PC-3 (cell line): Measurements from ENCODE around the gene CEP19. TPM values are rescaled to one million over a fixed set of nuclear protein-coding genes. Genes with fewer than 3 reads are reported as not detected.

Experiments
- ATAC-seq: fragments of 200-7000 bp; cut with Tn5 transposase; 2 replicates; pipeline ENCODE4 v1.9.1; 2020; ENCODE audit warnings: mild to moderate bottlenecking, moderate library complexity
- BruUV-seq: library from RNA; stranded (reverse); fragments of 400-500 nt; replicated peaks from 2 replicates; lab custom pipeline; 2021; lab: Mats Ljungman, UMichigan
- CTCF ChIA-PET: fragments of 300-600 bp; sonication (Branson Sonifier 250); formaldehyde crosslinking; loops from one replicate; lab custom pipeline; 2022; ENCODE audit warnings: antibody characterized with exemption; lab: Charles Lee
- POLR2A ChIA-PET: fragments of 300-600 bp; sonication (Branson Sonifier 250); formaldehyde crosslinking; loops from one replicate; lab custom pipeline; 2022; ENCODE audit warnings: antibody characterized with exemption; ENCODE audit not compliant: unreplicated experiment; lab: Charles Lee
- DNase-seq: peaks from one replicate; pipeline ENCODE4 v3.0.0-alpha.2; 2015
- H2AFZ ChIP-seq: fragments of 300-600 bp; sonication (generic); 2 replicates; pipeline ENCODE4 v1.6.0; 2016; ENCODE audit warnings: antibody characterized with exemption, low read length
- H3F3A ChIP-seq: fragments of 300-600 bp; sonication (generic); one replicate; pipeline ENCODE4 v1.6.0; 2017; ENCODE audit warnings: antibody characterized with exemption, low read length, control low read depth, mild to moderate bottlenecking; ENCODE audit not compliant: unreplicated experiment
- H3K27ac ChIP-seq: fragments of 300-600 bp; sonication (generic); 2 replicates; pipeline ENCODE4 v1.5.1; 2016; ENCODE audit warnings: mild to moderate bottlenecking, low read length
- H3K27me3 ChIP-seq: fragments of 300-600 bp; sonication (generic); 2 replicates; pipeline ENCODE4 v1.6.1; 2016; ENCODE audit warnings: low read length, mixed read lengths
- H3K36me3 ChIP-seq: fragments of 300-600 bp; sonication (generic); 2 replicates; pipeline ENCODE4 v1.6.1; 2016; ENCODE audit warnings: low read depth, mixed run types, low read length, mixed read lengths
- H3K4me1 ChIP-seq: fragments of 300-600 bp; sonication (generic); 2 replicates; pipeline ENCODE4 v1.5.1; 2016; ENCODE audit warnings: low read length; ENCODE audit not compliant: insufficient read depth
- H3K4me2 ChIP-seq: fragments of 300-600 bp; sonication (generic); 2 replicates; pipeline ENCODE4 v1.6.0; 2016; ENCODE audit warnings: low read length
- H3K4me3 ChIP-seq: fragments of 300-600 bp; sonication (generic); 2 replicates; pipeline ENCODE4 v1.5.1; 2016; ENCODE audit warnings: mild to moderate bottlenecking, low read length, mixed read lengths
- H3K79me2 ChIP-seq: fragments of 300-600 bp; sonication (generic); 2 replicates; pipeline ENCODE4 v1.6.1; 2017; ENCODE audit warnings: low read length, mixed read lengths
- H3K9ac ChIP-seq: fragments of 300-600 bp; sonication (generic); 2 replicates; pipeline ENCODE4 v1.6.0; 2016; ENCODE audit warnings: mild to moderate bottlenecking, low read length
- H3K9me2 ChIP-seq: fragments of 300-600 bp; sonication (generic); replicated peaks from 2 replicates; pipeline ENCODE4 v1.6.1; 2016; ENCODE audit warnings: mixed run types, low read length, mixed read lengths
- H3K9me3 ChIP-seq: fragments of 300-600 bp; sonication (generic); 2 replicates; pipeline ENCODE4 v1.6.1; 2016; ENCODE audit warnings: low read length, mixed read lengths
- H4K20me1 ChIP-seq: fragments of 300-600 bp; sonication (generic); 2 replicates; pipeline ENCODE4 v1.6.1; 2016; ENCODE audit warnings: low read length, mixed read lengths
- CTCF ChIP-seq: fragments of 300-600 bp; sonication (generic); conservative IDR thresholded peaks from 2 replicates; pipeline ENCODE4 v1.5.1; 2017; ENCODE audit warnings: antibody characterized with exemption, low read depth, mild to moderate bottlenecking, low read length
- EZH2 ChIP-seq: fragments of 300-600 bp; sonication (generic); IDR thresholded peaks from one replicate; pipeline ENCODE4 v1.6.1; 2017; ENCODE audit warnings: antibody characterized with exemption, mild to moderate bottlenecking, low read length; ENCODE audit not compliant: unreplicated experiment
- EZH2phosphoT487 ChIP-seq: fragments of 300-600 bp; sonication (generic); IDR thresholded peaks from 2 replicates; pipeline ENCODE4 v1.6.1; 2018; ENCODE audit warnings: mild to moderate bottlenecking, antibody characterized with exemption, low read length, borderline replicate concordance
- intact Hi-C: fragments of 100-400 bp; cut with micrococcal nuclease; formaldehyde crosslinking; loops from 2 replicates; pipeline ENCODE4 v1.9.0; 2023
- total RNA-seq: library from RNA; depleted of rRNA; stranded (reverse); fragments of >200 nt; gene quantifications from 2 replicates; pipeline ENCODE4 v1.2.3, GENCODE V29; 2014

CEP19 gene
- total RNA-seq, 1 experiment from 2014 or later: 2.6 TPM

- no peak for ATAC-seq
- Histone ChIP-seq H3K27ac (no peak overlapping the region), H3F3A (no peaks in the 10 kb centered on the region), H3K4me2 (no peak overlapping the region), H3K9ac (no peak overlapping the region), H3K9me3 (no peaks in the 10 kb centered on the region), H3K27me3 (no peaks in the 10 kb centered on the region), H3K4me3 (no peak overlapping the region), H2AFZ (no peak overlapping the region), H3K9me2 (no peaks in the 10 kb centered on the region), H3K79me2 (no peaks in the 10 kb centered on the region), H3K4me1 (peaks cover 16% of the 10 kb centered on the region), H4K20me1 (no peaks in the 10 kb centered on the region), H3K36me3 (no peaks in the 10 kb centered on the region)
- ChIA-PET POLR2A (no interaction called here), CTCF (no interaction called here)
- intact Hi-C loops: no loop called here
- TSS peak; percentile 26 for BruUV-seq
- DNase-seq: no peak
- no peak for TF ChIP-seq EZH2phosphoT487
- no peak for TF ChIP-seq CTCF
- no peak for TF ChIP-seq EZH2
Measured at GRCh38 chr3:196706731-196707130, 5.3 kb downstream of the CEP19 start.

- intact Hi-C loops: no loop called here
- CTCF ChIA-PET: no interaction called here
- BruUV-seq: no TSS peak
- POLR2A ChIA-PET: no interaction called here
- Histone ChIP-seq H3K79me2 (no peaks in the 10 kb centered on the region), H3K9ac (no peak overlapping the region), H3K36me3 (no peaks in the 10 kb centered on the region), H3K27ac (no peak overlapping the region), H3F3A (no peaks in the 10 kb centered on the region), H2AFZ (no peak overlapping the region), H3K4me1 (peaks cover 12% of the 10 kb centered on the region), H3K27me3 (no peaks in the 10 kb centered on the region), H3K9me2 (no peaks in the 10 kb centered on the region), H3K9me3 (no peaks in the 10 kb centered on the region), H3K4me3 (no peak overlapping the region), H4K20me1 (no peaks in the 10 kb centered on the region), H3K4me2 (no peak overlapping the region)
- TF ChIP-seq EZH2 (no peak), EZH2phosphoT487 (no peak), CTCF (no peak)
- DNase-seq (no peak), ATAC-seq (no peak)
Measured at GRCh38 chr3:196706327-196706726, 5.7 kb downstream of the CEP19 start.

DNA sequence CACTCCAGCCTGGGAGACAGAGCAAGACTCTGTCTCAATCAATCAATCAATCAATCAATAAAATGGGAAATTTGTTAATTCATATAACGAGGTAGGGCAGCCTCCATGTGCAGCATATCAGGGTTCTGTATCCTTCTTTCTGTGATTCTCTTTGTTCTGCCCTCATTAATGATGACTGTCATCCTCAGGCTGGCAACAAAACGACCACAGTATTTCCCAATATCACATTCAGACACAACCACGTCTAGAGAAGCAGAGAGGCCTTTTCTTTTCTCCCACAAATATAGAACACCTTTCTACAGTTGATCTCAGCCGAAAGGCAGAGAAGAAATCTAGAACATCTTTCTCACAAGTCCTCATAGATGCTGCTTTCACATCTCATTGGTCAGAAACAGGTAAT is 11.2 kb downstream of the CEP19 start:
- Histone ChIP-seq H3K4me2 (no peak overlapping the region), H3K27ac (no peak overlapping the region), H3F3A (no peaks in the 10 kb centered on the region), H3K9me3 (no peaks in the 10 kb centered on the region), H3K9me2 (no peaks in the 10 kb centered on the region), H3K4me1 (no peaks in the 10 kb centered on the region), H3K36me3 (no peaks in the 10 kb centered on the region), H3K4me3 (no peak overlapping the region), H3K27me3 (no peaks in the 10 kb centered on the region), H3K9ac (no peak overlapping the region), H4K20me1 (no peaks in the 10 kb centered on the region), H2AFZ (no peak overlapping the region), H3K79me2 (no peaks in the 10 kb centered on the region)
- no TSS peak for BruUV-seq
- intact Hi-C loops: no loop called here
- POLR2A ChIA-PET: no interaction called here
- CTCF ChIA-PET: no interaction called here
- no peak for ATAC-seq
- no peak for DNase-seq
- TF ChIP-seq CTCF (no peak), EZH2phosphoT487 (no peak), EZH2 (no peak)
